ENCODE data around the gene IMMP2L.

The IMMP2L gene

DNA sequence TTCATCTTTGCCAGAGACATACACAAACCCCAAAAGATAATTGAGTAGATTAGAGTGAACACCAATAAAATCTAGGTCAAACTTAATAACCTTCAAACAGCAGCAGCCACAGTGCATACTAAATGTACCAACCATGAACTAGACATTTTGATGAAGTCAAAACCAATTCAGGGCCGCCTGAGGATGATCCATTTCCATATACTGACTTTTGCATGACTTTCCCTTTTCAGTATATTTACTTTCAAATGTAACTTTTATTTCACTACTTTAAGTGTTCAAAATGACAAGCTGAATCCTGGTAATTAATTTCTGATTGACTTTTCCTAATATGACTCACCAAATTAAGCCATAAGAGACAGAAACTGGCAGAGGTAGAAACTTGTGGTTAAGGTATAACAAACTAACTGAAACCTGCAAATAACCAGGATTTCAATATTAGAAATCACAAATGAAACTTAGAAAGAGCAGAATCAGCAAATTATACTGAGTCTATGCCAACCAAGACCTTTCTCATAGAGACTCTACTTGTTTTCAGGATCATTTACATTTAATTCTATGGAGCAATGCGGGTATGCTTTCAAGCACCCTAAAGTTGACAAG lies 643.2 kb downstream of the IMMP2L start:
- ChIA-PET CTCF (no interaction called here), POLR2A (no interaction called here)
- no peak for TF ChIP-seq ELF4 (IDR thresholded peaks at IDR 0.05)
- no peak for TF ChIP-seq FOXM1 (IDR thresholded peaks at IDR 0.05; ENCODE audit: borderline replicate concordance)
- TF ChIP-seq FOXK2 (IDR thresholded peaks at IDR 0.05) = no peak
- no peak for TF ChIP-seq SUZ12 (IDR thresholded peaks at IDR 0.05)
- TF ChIP-seq FOXA1 (IDR thresholded peaks at IDR 0.05) = no peak
- TF ChIP-seq SP1 (IDR thresholded peaks at IDR 0.05) = no peak
- TF ChIP-seq LEF1 (IDR thresholded peaks at IDR 0.05; ENCODE audit: borderline replicate concordance) = no peak
- TF ChIP-seq ZNF384 (IDR thresholded peaks at IDR 0.05) = no peak
- no peak for TF ChIP-seq BHLHE40 (IDR thresholded peaks at IDR 0.05; ENCODE audit: borderline replicate concordance)
- TF ChIP-seq, protein P1, sequence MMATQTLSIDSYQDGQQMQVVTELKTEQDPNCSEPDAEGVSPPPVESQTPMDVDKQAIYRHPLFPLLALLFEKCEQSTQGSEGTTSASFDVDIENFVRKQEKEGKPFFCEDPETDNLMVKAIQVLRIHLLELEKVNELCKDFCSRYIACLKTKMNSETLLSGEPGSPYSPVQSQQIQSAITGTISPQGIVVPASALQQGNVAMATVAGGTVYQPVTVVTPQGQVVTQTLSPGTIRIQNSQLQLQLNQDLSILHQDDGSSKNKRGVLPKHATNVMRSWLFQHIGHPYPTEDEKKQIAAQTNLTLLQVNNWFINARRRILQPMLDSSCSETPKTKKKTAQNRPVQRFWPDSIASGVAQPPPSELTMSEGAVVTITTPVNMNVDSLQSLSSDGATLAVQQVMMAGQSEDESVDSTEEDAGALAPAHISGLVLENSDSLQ (IDR thresholded peaks at IDR 0.05) = no peak
- no peak for TF ChIP-seq HDGF (IDR thresholded peaks at IDR 0.05; ENCODE audit: borderline replicate concordance)
- TF ChIP-seq CTBP1 (IDR thresholded peaks at IDR 0.05; ENCODE audit: borderline replicate concordance) = no peak
- TF ChIP-seq TARDBP (IDR thresholded peaks at IDR 0.05) = no peak
- no peak for DNase-seq (ENCODE audit: extremely low spot score)

DNA sequence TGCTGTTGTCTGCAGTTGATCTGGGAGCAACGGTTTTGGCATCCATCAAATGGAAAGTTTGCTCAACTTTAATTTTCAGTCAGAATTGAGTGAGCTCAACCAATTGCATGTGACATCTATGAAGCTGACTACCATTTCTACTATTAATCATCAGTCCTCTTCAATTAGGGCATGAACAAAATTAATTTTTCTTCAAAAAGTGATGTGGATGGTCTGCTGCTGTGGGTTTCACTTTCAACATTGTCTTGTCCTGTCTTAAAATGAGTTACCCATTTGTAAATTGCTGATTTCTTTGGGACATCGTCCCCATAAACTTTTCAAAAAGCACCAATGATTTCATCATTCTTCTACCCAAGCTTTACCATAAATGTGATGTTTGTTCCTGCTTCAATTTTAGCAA lies 648.0 kb downstream of the IMMP2L start:
- DNase-seq (ENCODE audit: extremely low spot score) = no peak
- no peak for TF ChIP-seq ZNF384 (IDR thresholded peaks at IDR 0.05)
- no peak for TF ChIP-seq ELF4 (IDR thresholded peaks at IDR 0.05)
- TF ChIP-seq, protein P1 (IDR thresholded peaks at IDR 0.05) = no peak
- no peak for TF ChIP-seq FOXA1 (IDR thresholded peaks at IDR 0.05)
- TF ChIP-seq TARDBP (IDR thresholded peaks at IDR 0.05) = no peak
- no peak for TF ChIP-seq ARNT (IDR thresholded peaks at IDR 0.05)
- TF ChIP-seq SUZ12 (IDR thresholded peaks at IDR 0.05) = no peak
- TF ChIP-seq FOXM1 (IDR thresholded peaks at IDR 0.05; ENCODE audit: borderline replicate concordance) = no peak
- CTCF ChIA-PET = no interaction called here
- POLR2A ChIA-PET = no interaction called here

DNA sequence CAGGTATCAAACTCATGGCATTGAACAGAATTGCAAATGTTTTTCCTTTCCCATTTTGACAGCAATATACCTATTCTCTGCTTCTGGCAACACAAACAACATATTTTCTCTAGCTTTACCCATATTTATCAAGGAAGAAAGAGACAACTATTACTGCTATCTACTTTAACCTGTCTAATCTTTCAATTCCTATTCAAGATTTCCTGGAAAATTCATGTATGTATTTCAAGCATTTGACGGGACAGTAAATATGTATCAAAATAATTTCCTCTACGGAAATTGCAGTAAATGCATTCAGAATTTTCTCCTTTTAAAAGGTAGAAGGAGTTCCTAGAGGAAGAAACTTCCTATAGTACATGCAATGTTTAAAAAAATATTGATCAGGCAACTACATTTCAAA lies 650.7 kb downstream of the IMMP2L start:
- TF ChIP-seq FOXA1 (IDR thresholded peaks at IDR 0.05) (no peak), TARDBP (IDR thresholded peaks at IDR 0.05) (no peak), SP1 (IDR thresholded peaks at IDR 0.05) (no peak), L3MBTL2 (conservative IDR thresholded peaks at IDR 0.05) (no peak), LEF1 (IDR thresholded peaks at IDR 0.05; ENCODE audit: borderline replicate concordance) (no peak)
- ChIA-PET POLR2A (no interaction called here), CTCF (no interaction called here)
- DNase-seq (ENCODE audit: extremely low spot score) = no peak

DNA sequence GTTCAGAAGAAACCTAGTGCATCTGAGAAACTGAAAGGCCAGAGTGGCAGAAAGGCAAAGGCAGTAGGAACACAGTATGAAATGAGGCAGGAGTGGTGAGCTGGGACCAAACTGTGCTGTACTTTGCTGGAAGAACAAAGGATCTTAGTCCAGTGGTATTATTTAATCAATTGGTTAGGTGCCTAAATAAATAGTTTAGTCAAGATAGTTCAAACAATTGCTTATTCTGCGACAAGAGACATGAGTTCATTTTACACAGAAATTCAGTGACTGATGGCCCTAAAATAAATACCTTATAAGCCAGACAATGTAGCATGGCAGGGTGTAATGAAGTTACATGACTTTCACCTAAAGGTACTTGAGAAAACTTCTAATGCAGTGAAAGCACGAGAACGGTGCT lies 653.2 kb downstream of the IMMP2L start:
- CTCF ChIA-PET = no interaction called here
- POLR2A ChIA-PET = no interaction called here
- TF ChIP-seq SP1 (IDR thresholded peaks at IDR 0.05) (no peak), FOXA1 (IDR thresholded peaks at IDR 0.05) (no peak), ELF4 (IDR thresholded peaks at IDR 0.05) (no peak), L3MBTL2 (conservative IDR thresholded peaks at IDR 0.05) (no peak), LEF1 (IDR thresholded peaks at IDR 0.05; ENCODE audit: borderline replicate concordance) (no peak), HDGF (IDR thresholded peaks at IDR 0.05; ENCODE audit: borderline replicate concordance) (no peak), FOXM1 (IDR thresholded peaks at IDR 0.05; ENCODE audit: borderline replicate concordance) (no peak), TARDBP (IDR thresholded peaks at IDR 0.05) (no peak), CTBP1 (IDR thresholded peaks at IDR 0.05; ENCODE audit: borderline replicate concordance) (no peak), NFRKB (IDR thresholded peaks at IDR 0.05) (no peak), ARNT (IDR thresholded peaks at IDR 0.05) (no peak), ZNF384 (IDR thresholded peaks at IDR 0.05) (no peak), BHLHE40 (IDR thresholded peaks at IDR 0.05; ENCODE audit: borderline replicate concordance) (no peak), SUZ12 (IDR thresholded peaks at IDR 0.05) (no peak)
- no peak for DNase-seq (ENCODE audit: extremely low spot score)

DNA sequence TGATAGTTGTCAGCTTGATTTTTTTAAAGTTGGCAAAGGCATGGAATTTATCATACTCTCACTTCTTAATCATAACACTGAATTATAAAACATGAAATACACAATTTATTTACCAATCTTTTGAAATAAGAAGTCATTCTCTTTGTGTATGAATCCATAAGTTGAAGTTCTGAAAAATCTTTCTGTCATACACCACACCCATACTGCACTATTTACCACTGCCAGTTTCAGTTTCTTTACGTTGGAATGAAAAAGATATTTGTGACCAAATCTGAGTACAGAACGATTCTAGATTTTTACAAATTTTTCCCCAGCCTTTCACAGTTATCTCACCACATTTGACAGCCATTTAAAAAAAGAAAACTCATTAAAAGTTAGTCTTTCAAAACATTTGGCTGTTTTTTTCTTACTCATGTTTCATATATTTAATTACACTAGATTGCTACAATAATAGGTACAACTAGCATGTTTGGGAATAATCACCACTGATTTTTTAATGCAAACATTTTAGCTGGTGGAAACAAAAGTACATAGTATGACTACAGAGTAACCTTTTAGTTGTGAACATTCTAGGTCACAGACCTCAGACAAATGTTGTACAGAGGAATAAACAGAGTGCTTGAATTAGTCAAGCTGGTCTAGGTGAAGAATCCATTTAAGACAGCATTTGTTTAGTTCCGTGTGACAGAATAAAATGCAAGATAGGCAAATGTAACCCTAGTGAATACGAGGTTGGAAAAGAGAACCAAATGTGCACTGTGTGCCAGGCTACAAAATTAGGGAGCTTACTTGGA lies 656.3 kb downstream of the IMMP2L start:
- POLR2A ChIA-PET = no interaction called here
- CTCF ChIA-PET = no interaction called here
- no peak for DNase-seq (ENCODE audit: extremely low spot score)
- TF ChIP-seq HDGF (IDR thresholded peaks at IDR 0.05; ENCODE audit: borderline replicate concordance) = no peak
- TF ChIP-seq SP1 (IDR thresholded peaks at IDR 0.05) = no peak
- no peak for TF ChIP-seq BHLHE40 (IDR thresholded peaks at IDR 0.05; ENCODE audit: borderline replicate concordance)
- TF ChIP-seq SUZ12 (IDR thresholded peaks at IDR 0.05) = no peak
- no peak for TF ChIP-seq ELF4 (IDR thresholded peaks at IDR 0.05)
- TF ChIP-seq, protein P1 (IDR thresholded peaks at IDR 0.05) = no peak
- no peak for TF ChIP-seq CTBP1 (IDR thresholded peaks at IDR 0.05; ENCODE audit: borderline replicate concordance)
- no peak for TF ChIP-seq FOXM1 (IDR thresholded peaks at IDR 0.05; ENCODE audit: borderline replicate concordance)
- no peak for TF ChIP-seq FOXA1 (IDR thresholded peaks at IDR 0.05)
- TF ChIP-seq ZNF384 (IDR thresholded peaks at IDR 0.05) = no peak
- no peak for TF ChIP-seq FOXK2 (IDR thresholded peaks at IDR 0.05)
- TF ChIP-seq TARDBP (IDR thresholded peaks at IDR 0.05) = no peak
- TF ChIP-seq NFRKB (IDR thresholded peaks at IDR 0.05) = no peak
- TF ChIP-seq ARNT (IDR thresholded peaks at IDR 0.05) = no peak
- no peak for TF ChIP-seq L3MBTL2 (conservative IDR thresholded peaks at IDR 0.05)
- TF ChIP-seq LEF1 (IDR thresholded peaks at IDR 0.05; ENCODE audit: borderline replicate concordance) = no peak

DNA sequence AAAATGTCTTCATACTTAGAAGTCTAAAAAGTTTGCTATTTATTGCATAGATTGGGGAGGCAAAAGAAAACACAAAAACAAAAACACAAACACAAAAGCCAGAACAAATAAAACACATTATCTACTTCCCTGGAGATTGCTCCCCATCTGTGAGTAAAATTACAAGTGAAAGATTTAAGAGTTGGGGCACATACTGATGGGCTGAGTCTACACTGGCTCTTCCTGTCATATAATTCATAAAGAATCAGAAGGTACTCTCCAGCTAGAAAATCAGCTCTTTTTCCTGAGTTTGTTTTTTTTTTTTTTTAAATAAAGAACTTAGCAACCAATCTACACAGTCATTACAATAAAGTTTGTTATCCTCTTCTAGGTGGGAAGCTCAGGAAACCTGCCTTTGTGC lies 663.8 kb downstream of the IMMP2L start:
- TF ChIP-seq ARNT (IDR thresholded peaks at IDR 0.05) (no peak), LEF1 (IDR thresholded peaks at IDR 0.05; ENCODE audit: borderline replicate concordance) (no peak), HDGF (IDR thresholded peaks at IDR 0.05; ENCODE audit: borderline replicate concordance) (no peak), BHLHE40 (IDR thresholded peaks at IDR 0.05; ENCODE audit: borderline replicate concordance) (no peak), SUZ12 (IDR thresholded peaks at IDR 0.05) (no peak), L3MBTL2 (conservative IDR thresholded peaks at IDR 0.05) (no peak), CTBP1 (IDR thresholded peaks at IDR 0.05; ENCODE audit: borderline replicate concordance) (no peak), ZNF384 (IDR thresholded peaks at IDR 0.05) (no peak), TARDBP (IDR thresholded peaks at IDR 0.05) (no peak), ELF4 (IDR thresholded peaks at IDR 0.05) (no peak), NFRKB (IDR thresholded peaks at IDR 0.05) (no peak), SP1 (IDR thresholded peaks at IDR 0.05) (no peak), FOXK2 (IDR thresholded peaks at IDR 0.05) (no peak), FOXA1 (IDR thresholded peaks at IDR 0.05) (no peak), FOXM1 (IDR thresholded peaks at IDR 0.05; ENCODE audit: borderline replicate concordance) (no peak)
- TF ChIP-seq, protein P1 (IDR thresholded peaks at IDR 0.05) = no peak
- DNase-seq (ENCODE audit: extremely low spot score) = no peak
- ChIA-PET POLR2A (no interaction called here), CTCF (no interaction called here)
